H4 (cell line): ENCODE data around the gene BCAP29. TPM values are rescaled to one million over a fixed set of nuclear protein-coding genes. Genes with fewer than 3 reads are reported as not detected.
"Not testable (repeated sequence)": the region's sequence is repeated elsewhere in the genome, so short reads cannot be mapped to it uniquely, and the experiment has no call there.

Experiments
- DNase-seq: peaks from one replicate; pipeline ENCODE4 v3.0.0-alpha.2; 2015; ENCODE audit warnings: low spot score
- total RNA-seq: library from RNA; depleted of rRNA; stranded (reverse); fragments of >200 nt; shearing (Covaris generic); gene quantifications from 2 replicates; pipeline ENCODE4 v1.2.3, GENCODE V29; 2014

The BCAP29 gene
- total RNA-seq, 1 experiment from 2014 or later: 122 TPM

DNA sequence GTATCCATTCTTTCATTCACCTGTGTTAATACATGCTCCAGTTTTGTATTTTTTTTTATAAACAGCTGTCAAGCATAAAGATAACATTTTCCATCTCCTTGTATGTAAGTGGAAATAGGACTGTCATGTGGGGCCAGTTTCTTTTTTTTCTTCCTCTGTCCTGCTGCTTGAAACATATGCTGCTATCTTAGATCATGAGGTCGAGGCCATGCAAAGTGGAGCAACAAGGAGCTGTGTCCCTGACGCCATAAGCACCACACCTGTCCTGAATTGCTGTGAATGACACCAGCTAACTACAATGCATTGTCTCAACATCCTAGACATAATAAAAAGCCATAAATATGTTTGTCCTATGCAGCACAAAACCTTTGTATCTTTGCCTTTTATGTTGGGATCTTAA lies 42.8 kb downstream of the BCAP29 start:
- DNase-seq: no peak

DNA sequence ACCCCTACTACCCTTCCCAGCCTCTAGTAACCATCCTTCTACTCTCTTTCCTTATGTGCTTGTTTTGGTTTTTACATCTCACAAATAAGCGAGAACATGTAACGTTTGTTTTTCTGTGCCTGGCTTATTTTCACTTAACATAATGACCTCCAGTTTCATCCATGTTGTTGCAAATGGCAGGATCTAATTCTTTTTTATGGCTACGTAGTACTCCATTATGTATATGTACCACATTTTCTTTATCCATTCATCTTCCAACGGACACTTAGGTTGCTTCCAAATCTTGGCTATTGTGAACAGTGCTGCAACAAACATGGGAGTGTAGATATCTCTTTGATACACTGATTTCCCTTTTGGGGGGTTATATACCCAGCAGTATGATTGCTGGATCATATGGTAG lies 47.0 kb downstream of the BCAP29 start:
- no peak for DNase-seq

DNA sequence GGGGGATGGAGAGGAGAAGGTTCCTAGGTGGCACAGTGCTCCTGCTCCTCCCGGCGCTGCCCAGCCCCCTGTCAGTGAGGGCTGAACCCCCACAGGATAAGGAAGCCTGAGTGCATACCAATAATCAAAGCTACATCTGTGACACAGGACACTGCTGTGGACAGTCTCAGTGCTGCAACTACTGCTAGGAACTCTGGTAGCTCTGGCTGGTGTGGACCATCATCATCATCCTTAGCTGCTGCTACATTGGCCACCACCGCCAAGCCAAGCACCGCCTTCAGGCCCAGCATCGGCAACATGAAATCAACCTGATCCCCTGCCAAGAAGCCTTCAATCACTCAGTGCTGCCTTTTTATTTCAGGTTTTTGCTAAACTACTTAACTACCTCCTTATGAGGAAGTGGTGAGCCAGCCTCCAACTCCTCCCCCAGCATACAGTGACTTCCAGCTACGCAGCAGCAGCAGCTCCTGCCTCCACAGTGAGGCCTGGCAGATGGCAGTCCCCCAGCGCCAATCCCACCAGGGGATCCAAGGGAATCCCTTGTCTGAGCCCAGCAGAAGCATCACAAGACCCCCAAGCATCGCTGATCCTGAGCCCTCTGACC lies 48.5 kb downstream of the BCAP29 start:
- DNase-seq: no peak

DNA sequence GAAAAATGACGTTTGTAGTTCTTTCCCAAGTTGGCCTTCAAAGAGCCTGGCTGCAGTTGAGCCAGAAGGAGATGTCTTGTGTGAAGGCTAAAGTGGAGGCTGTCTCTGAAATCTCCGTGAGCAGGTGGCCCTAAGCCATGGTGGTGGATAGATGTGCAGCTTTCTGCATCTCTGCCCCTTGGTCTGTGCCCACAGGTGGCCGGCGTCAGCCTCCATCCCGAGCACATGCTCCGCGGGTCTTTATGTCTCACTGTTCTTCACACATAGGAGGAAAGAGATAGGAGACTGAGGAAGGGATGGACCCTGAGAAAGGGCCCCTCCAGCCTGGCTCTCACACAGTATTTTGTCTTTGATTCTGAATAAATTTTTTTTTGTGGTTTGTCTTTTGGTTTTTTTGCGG lies 50.3 kb downstream of the BCAP29 start:
- no peak for DNase-seq

DNA sequence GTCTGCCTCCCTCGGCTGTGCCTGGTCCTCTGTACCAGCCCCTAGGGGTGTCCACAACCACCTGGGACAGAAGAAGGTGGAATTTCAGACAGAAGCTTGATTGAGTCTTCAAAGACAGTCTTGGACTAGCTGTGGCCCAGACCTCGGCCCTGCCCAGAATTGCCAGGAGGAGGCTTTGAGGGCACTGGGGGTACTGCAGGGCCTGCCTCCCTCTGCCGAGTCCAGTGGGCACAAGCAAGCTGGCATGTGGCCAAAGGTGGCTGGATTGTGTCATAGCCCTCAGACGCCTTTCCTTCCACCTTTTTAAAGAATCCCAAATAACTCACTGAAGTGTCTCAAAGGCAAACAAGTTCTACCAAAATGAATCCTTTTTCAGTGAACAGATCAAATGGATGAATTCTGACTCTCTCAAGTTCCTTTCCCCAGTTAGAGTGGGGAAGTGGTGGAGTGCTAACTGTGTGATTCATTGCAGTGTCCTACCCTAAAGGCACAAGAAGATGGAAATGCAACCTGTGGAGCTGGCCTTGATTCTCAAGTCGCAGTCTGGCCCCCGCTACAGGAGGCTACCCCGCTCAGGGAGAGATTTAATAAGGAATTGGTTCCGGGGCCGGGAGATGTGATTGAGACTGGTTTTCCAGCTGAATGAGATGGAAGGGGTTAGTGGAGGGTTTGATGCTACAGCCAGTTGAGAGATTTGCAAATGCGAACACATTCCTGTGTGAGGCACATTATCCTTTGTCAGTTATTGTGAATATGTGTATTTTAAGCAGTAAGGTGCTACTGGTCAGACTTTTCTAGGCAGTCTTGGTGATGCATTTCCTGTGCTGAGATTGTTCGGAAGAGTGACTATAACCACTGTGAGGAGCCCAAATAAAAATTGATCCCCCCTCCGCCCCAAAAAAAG lies 51.8 kb downstream of the BCAP29 start:
- DNase-seq: no peak

DNA sequence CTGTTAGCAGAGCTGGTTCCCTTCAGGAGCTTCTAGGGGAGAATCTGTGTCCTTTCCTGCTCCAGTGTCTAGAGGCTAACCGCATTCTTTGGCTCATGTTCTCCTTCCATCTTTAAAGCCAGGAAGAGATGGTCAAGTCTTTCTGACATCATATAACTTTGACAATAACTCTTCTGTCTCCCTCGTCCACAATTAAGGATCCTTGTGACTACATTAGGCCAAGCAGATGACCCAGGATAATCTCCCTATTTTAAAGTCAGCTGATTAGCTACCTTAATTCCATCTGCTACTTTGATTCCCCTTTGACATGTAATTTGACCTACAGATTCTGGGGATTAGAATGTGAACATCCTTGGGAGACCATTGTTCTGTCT lies 52.4 kb downstream of the BCAP29 start:
- no peak for DNase-seq

DNA sequence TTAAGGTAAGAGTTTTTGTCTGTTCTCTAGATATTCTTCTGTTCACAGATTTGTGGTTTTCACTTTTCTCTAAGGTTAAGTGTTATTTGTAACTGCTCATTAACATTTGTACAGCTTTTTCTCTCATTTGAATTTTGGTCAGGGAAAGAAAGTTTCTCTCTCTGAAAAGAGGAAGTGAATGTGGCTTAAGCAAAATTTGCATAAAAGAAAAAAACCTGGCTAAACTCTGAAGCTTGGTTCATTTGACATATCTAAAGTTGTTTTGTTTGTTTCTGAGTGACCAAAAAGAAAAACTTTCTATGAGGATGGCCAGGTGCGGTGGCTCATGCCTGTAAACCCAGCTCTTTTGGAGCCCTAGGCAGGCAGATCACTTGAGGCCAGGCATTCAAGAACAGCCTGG lies 58.5 kb downstream of the BCAP29 start:
- DNase-seq: no peak

DNA sequence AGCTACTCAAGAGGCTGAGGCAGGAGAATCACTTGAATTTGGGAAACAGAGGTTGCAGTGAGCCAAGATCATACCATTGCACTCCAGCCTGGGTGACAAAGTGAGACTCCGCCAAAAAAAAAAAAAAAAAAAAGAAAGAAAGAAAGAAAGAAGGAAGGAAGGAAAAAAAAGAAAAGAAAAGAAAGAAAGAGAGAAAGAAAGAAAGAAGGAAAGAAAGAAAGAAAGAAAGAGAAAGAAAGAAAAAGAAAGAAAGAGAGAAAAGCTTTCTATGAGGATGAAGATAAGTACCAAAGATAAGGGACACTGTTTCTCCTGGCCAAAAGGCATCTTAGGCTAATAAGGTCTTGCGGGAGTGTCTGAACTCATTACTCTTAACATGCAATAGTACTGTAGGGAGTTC lies 59.0 kb downstream of the BCAP29 start:
- not testable (repeated sequence) for DNase-seq

DNA sequence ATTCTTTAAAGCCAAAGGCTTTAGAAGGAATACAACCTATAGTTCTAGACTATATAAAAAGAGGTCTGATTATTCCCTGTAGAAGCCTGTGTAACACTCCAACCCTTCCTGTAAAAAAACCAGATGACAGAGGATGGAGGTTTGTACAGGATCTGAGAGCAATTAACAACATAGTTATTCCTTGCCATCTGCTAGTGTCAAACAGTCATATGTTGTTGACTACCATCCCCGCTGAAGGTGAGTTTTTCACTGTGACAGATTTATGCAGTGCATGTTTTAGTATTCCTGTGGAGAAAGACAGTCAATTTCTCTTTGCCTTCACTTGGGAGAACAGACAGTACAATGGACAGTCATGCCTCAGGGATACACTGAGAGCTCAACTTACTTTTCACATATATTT lies 61.6 kb downstream of the BCAP29 start:
- no peak for DNase-seq

DNA sequence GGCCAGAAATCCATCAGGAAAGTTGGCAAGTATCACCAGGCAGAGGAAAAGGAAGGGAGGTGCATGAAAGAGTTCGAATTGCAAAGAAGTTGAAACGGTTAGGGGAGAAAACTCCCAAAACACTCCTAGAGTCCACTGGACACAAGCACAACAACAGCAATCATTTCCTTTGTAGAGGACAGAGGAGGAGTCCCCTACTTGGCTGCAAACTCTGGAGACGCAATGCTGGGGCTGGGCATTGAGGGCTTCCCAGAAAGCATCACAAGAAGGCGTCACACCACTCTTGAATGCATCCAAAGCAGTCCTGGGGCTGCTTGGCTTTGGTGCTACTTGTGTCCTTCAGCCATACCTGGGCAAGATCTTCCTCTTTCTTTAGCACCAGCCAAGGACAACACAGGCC lies 62.5 kb downstream of the BCAP29 start:
- no peak for DNase-seq

DNA sequence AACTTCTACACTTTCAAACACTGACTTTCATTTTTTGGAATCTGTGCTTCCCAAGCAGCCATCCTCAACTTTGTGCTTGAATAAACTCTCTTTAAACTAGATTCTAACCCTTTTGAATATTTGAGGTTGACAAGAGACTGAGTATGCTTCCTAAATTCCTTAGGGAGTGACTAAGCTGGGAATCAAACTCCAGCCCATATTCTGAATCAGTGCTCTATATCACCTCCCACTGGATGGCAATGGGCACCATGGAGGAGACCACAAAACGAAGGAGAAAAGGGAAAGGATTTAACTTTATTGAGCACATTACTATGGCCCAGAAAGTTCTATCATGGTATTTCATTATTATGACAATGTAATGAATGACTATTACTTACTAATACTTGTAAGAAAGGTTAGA lies 63.4 kb downstream of the BCAP29 start:
- peak; percentile 51 for DNase-seq

DNA sequence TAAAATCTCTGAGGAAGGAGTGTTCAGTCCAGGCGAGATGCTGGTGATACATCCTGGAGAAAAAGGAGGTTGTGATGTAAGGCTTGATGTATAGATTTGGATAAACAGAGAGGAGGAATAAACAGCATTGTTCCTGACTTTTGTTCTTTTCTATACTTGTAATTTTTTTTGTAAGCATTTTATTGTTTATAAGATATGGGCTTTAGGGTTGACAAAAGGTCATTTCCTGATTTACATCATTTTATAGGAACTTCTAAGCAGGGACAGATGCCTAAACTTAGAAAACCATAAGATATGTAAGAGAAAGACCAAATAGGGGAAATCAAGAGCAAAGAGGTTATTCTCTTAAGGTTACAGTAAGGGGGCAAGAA lies 63.9 kb downstream of the BCAP29 start:
- no peak for DNase-seq

DNA sequence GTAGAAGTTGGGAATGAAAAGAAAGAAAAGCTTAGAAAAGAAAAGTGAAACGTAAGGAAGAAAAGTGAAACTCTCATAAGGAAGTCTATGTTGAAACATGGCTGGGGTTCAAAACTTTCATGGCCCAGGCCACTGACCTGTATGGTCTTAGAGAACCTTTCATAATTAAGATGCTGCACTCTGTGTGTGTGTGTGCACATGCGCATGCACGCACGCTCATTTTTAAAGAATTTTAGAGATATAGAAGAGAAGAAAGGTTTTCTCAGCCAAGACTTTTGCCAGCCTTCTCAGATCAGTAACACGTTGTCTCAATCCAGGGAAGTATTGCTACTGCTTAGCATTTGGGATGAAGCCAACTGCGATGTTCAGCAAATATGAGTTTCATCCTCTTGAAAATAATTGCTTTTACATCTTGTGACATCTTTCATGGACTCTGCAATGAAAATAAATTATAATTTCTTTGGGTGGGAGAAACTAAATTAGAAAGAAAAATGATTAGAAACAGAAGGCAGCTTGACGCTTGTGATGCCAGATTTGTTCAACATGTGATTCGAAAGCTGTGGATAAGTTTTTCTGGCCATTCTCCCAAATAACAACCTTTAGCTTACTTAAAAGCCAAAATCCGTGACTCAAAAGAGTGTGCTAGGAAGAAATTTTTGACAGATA lies 64.4 kb downstream of the BCAP29 start:
- DNase-seq: no peak

DNA sequence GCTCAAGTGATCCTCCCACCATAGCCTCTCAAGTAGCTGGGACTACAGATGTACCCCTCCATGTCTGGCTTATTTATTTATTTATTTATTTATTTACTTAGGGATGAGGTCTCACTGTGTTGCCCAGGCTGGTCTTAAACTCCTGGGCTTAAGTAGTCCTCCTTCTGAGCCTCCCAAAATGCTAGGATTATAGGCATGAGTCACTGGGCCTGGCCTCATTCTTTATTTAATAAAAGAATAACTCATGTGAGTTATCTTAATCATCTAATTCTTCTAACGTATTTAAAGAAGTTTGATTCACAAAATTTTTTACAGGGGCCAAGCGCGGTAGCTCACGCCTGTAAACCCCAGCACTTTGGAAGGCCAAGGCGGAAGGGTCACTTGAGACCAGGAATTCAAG lies 72.6 kb downstream of the BCAP29 start:
- no peak for DNase-seq

DNA sequence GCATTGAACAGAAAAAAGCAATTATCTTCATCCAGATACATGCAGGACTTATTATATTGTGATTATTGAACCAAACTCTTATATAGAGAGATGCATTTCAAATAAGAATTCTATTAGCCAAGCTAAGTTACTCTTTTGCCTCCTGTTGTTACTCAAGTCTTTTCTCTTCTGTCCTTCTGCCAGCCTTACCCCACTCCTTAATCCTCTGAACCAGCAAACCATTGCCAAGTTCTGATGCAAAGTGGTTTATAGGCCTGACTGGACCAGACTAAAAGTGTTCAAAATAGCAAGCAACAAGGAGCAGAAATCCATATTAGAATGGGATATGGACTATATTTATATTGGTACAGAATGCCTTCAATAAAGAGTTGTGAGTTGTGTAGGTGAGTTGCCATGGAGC lies 78.4 kb downstream of the BCAP29 start:
- DNase-seq: no peak

DNA sequence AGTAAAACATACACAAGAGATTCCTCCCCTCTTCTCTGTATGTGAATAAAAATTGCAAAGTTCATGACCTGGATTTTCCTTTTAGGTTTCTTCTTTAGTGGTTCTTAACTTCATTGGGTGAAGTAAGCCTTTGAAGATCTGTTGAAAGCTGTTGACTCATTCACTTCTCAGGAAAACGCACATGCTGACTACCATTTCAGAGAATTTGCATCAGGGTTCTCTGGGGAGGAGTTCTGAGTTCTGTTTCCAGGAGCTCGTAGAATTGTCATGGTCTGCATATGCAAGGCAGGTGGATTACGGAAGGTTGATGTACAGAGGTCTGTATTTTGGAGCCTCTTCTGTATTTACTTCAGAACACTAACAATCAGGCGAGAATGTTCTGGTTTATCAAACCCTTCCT lies 79.6 kb downstream of the BCAP29 start:
- no peak for DNase-seq

DNA sequence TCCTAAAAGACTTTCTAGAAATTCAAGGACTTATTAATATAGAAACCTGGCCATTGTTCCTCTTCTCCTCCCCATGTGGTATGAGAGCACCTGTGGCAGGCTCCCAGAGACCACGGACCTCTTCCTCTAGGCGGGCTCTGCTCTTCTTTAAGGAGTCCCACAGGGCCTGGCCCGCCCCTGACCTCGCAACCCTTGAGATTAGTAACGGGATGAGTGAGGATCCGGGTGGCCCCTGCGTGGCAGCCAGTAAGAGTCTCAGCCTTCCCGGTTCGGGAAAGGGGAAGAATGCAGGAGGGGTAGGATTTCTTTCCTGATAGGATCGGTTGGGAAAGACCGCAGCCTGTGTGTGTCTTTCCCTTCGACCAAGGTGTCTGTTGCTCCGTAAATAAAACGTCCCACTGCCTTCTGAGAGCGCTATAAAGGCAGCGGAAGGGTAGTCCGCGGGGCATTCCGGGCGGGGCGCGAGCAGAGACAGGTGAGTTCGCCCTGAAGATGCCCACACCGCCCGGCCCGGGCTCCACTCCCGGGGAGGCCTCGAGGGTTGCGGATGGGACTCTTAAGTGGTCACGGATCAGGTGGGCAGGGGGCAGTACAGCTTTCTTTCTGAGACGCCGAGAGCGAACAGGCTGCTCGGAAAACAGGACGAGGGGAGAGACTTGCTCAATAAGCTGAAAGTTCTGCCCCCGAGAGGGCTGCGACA lies 80.5 kb downstream of the BCAP29 start, which contains the start of gene SLC26A4:
TSS of gene SLC26A4 (plus strand) at position 448 of the 700 bp plus-strand sequence. CDS start 814 bp downstream, outside the sequence.
- DNase-seq: no peak

DNA sequence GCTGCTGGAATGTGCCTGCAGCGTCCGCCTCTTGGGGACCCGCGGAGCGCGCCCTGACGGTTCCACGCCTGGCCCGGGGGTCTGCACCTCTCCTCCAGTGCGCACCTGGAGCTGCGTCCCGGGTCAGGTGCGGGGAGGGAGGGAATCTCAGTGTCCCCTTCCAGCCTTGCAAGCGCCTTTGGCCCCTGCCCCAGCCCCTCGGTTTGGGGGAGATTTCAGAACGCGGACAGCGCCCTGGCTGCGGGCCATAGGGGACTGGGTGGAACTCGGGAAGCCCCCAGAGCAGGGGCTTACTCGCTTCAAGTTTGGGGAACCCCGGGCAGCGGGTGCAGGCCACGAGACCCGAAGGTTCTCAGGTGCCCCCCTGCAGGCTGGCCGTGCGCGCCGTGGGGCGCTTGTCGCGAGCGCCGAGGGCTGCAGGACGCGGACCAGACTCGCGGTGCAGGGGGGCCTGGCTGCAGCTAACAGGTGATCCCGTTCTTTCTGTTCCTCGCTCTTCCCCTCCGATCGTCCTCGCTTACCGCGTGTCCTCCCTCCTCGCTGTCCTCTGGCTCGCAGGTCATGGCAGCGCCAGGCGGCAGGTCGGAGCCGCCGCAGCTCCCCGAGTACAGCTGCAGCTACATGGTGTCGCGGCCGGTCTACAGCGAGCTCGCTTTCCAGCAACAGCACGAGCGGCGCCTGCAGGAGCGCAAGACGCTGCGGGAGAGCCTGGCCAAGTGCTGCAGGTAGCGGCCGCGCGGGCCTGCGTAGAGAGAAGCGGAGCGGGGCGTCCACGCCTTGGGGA lies 81.2 kb downstream of the BCAP29 start:
- DNase-seq: no peak

DNA sequence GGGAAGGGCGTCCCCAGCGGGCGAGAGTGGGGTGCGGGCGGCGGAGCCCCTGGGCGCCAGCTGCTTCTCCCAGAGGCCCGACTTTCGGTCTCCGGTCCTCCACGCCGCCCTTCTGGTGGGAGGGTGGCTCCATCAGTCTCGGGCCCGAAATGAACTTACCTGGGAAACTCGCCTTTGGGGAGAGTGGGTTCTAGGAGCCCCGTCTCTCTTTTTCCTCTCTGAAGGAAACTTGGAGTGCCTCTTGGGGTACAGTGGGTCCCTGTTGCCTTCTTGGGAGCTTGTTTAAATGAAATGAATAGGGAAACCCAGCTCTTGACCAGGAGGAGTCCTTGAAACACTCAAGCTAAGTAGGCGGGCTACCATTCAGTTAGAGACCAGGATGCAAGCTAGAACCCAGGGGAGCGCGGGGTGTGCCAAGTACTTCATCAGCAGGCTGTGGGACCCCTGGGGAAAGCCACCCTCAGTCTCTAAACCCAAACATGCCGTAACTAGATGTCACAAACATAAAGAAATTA lies 81.9 kb downstream of the BCAP29 start:
- no peak for DNase-seq

DNA sequence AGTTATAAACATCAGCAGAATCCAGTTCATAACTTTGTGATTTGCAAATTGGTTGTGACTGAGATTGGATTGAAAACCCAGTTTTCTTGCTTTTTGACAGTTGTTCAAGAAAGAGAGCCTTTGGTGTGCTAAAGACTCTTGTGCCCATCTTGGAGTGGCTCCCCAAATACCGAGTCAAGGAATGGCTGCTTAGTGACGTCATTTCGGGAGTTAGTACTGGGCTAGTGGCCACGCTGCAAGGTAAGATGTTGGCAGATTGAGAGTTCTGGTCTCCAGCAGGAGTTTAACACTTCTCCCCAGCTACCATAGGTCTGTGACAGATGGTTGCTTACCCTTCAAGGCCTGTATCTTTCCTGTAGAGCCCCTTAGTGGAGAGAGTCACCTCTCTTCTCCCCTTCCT lies 83.2 kb downstream of the BCAP29 start:
- DNase-seq: no peak

DNA sequence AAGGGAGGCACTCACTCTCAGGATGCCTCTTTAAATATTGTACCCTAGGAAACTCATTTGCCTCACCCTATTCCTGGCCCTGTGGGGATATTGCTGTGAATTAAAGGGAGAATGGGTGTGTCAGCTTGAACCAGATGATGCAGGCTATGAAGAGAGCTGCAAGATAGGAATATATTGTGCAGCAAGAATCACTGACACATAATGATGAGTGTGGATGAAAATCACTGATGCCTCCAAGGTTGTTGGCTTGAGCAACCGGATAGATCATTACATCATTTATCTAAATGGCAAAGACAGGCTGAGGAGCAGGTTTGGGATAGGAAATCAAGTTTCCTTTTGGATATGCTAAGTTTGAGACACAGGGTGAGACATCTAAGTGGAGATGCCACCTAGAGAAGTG lies 86.7 kb downstream of the BCAP29 start:
- no peak for DNase-seq
